Prostate gland (tissue), 2 donors: ENCODE measurements around the gene ARIH1. TPM values are rescaled to one million over a fixed set of nuclear protein-coding genes. Genes with fewer than 3 reads are reported as not detected.

Experiments used
- DNase-seq: peaks from one replicate; pipeline ENCODE4 v3.0.0-alpha.2; 2019; ENCODE audit warnings: low spot score
- H3K27ac ChIP-seq, 2 donors: fragments of 200-600 bp; sonication (generic); 2 replicates each; pipeline ENCODE4 v1.5.1; 2017 to 2019
- H3K27me3 ChIP-seq: fragments of 200-600 bp; sonication (generic); replicated peaks from 2 replicates; pipeline ENCODE4 v1.5.1; 2019; ENCODE audit not compliant: insufficient read depth
- H3K36me3 ChIP-seq, 2 donors: fragments of 200-600 bp; sonication (generic); 1 replicate in 1 of 2; 2 replicates in 1 of 2; pipeline versions ENCODE4 v1.5.1 to v1.8.1; 2017 to 2019
- H3K4me1 ChIP-seq: fragments of 200-600 bp; sonication (generic); replicated peaks from 2 replicates; pipeline ENCODE4 v1.5.1; 2019
- H3K4me3 ChIP-seq, 2 donors: fragments of 200-600 bp; sonication (generic); 2 replicates each; pipeline ENCODE4 v1.5.1; 2017 to 2019
- H3K9me3 ChIP-seq: fragments of 200-600 bp; sonication (generic); 2 replicates; pipeline ENCODE4 v1.5.1; 2017
- POLR2A ChIP-seq: fragments of 450-650 bp; IDR thresholded peaks from one replicate; pipeline ENCODE4 v1.6.1; 2016; ENCODE audit warnings: antibody characterized with exemption, mild to moderate bottlenecking
- POLR2AphosphoS5 ChIP-seq: sonication (generic); formaldehyde crosslinking; IDR thresholded peaks from one replicate; pipeline ENCODE4 v1.6.1; 2017; ENCODE audit warnings: antibody characterized with exemption
- WGBS: methylation state at CpG from one replicate; pipeline ENCODE4 v1.1.5; 2018; 5-methylcytosine and 5-hydroxymethylcytosine counted together
- intact Hi-C: fragments of 100-400 bp; cut with DNase I; formaldehyde crosslinking; loops from one replicate; pipeline ENCODE4 v1.14.2; 2022
- total RNA-seq, 2 donors: library from RNA; depleted of rRNA; stranded (reverse); fragments of >200 nt; gene quantifications; one replicate each; pipeline ENCODE4 v1.1.0, GENCODE V29; 2016
- TF ChIP-seq, protein P1 (sequence below), 4 experiments: fragments of 200-600 bp in 2 of 4; fragments of 450-650 bp in 2 of 4; sonication (generic) in 2 of 4; IDR thresholded peaks; 1 replicate in 3 of 4; 2 replicates in 1 of 4; pipeline ENCODE4 v1.5.1; 2016 to 2019; ENCODE audit warnings: antibody characterized with exemption in 4 of 4, mild to moderate bottlenecking in 2 of 4, moderate library complexity in 2 of 4

Gene ARIH1
- total RNA-seq, 2 donors from 2014 or later = 35.7 to 38.7 TPM

DNA sequence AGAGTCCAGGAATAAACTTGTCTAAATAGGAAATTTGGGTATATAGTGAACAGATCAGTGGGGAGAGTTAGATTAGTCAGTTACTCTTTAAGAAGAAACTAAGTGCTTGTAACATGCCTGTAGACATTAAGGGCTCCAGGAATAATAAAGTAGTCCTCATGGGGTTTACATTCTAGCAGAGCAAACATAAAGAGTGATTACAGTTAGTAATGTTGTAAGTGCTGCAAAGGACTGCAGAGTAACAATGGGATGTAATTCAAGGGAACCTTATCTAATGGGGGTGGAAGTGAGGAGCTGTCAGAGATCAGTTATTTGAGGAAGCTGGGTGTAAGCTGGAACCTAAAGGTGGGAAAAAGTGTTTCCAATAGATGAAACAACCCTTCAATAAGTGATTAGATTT is 67.5 kb downstream of the ARIH1 start:
- no peak for TF ChIP-seq POLR2AphosphoS5
- TF ChIP-seq, protein P1, sequence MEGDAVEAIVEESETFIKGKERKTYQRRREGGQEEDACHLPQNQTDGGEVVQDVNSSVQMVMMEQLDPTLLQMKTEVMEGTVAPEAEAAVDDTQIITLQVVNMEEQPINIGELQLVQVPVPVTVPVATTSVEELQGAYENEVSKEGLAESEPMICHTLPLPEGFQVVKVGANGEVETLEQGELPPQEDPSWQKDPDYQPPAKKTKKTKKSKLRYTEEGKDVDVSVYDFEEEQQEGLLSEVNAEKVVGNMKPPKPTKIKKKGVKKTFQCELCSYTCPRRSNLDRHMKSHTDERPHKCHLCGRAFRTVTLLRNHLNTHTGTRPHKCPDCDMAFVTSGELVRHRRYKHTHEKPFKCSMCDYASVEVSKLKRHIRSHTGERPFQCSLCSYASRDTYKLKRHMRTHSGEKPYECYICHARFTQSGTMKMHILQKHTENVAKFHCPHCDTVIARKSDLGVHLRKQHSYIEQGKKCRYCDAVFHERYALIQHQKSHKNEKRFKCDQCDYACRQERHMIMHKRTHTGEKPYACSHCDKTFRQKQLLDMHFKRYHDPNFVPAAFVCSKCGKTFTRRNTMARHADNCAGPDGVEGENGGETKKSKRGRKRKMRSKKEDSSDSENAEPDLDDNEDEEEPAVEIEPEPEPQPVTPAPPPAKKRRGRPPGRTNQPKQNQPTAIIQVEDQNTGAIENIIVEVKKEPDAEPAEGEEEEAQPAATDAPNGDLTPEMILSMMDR (IDR thresholded peaks at IDR 0.05) = no peak
- Histone ChIP-seq H3K36me3 (no peaks in the 10 kb centered on the region), H3K27ac (no peak overlapping the region)

DNA sequence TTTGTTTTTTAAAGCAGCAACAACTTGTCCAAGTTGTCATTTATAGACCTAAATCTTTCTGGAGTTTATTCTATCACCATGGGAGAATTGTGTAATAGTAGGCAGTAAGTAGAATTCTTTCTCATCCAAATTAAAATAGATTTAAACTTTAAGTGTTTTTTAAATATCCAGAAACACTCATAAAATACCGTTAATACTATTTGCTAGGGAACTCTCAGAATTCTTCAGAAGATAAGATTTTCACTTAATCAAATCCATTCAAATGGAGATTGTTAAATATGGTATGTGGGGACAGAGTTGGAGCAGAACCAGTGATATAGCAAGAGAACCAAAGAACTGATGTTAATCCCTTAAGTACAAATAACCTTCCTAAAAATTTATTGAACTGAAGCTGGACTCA is 71.0 kb downstream of the ARIH1 start:
- Histone ChIP-seq H3K27me3 (no peaks in the 10 kb centered on the region), H3K36me3 (no peaks in the 10 kb centered on the region), H3K27ac (no peak overlapping the region), H3K4me3 (no peak overlapping the region), H3K4me1 (no peaks in the 10 kb centered on the region), H3K9me3 (no peaks in the 10 kb centered on the region)
- TF ChIP-seq POLR2A (no peak), POLR2AphosphoS5 (no peak)
- TF ChIP-seq, protein P1 (IDR thresholded peaks at IDR 0.05) = no peak
- 40% methylated on average over 1 of the region's 1 CpG for WGBS
- DNase-seq = no peak
- intact Hi-C loops = no loop called here

More for the DNA sequence above, 67.5 kb downstream of the ARIH1 start:
- Histone ChIP-seq H3K4me1 (no peaks in the 10 kb centered on the region), H3K9me3 (no peaks in the 10 kb centered on the region), H3K27me3 (no peaks in the 10 kb centered on the region), H3K4me3 (no peak overlapping the region)
- no peak for DNase-seq
- intact Hi-C loops = no loop called here

DNA sequence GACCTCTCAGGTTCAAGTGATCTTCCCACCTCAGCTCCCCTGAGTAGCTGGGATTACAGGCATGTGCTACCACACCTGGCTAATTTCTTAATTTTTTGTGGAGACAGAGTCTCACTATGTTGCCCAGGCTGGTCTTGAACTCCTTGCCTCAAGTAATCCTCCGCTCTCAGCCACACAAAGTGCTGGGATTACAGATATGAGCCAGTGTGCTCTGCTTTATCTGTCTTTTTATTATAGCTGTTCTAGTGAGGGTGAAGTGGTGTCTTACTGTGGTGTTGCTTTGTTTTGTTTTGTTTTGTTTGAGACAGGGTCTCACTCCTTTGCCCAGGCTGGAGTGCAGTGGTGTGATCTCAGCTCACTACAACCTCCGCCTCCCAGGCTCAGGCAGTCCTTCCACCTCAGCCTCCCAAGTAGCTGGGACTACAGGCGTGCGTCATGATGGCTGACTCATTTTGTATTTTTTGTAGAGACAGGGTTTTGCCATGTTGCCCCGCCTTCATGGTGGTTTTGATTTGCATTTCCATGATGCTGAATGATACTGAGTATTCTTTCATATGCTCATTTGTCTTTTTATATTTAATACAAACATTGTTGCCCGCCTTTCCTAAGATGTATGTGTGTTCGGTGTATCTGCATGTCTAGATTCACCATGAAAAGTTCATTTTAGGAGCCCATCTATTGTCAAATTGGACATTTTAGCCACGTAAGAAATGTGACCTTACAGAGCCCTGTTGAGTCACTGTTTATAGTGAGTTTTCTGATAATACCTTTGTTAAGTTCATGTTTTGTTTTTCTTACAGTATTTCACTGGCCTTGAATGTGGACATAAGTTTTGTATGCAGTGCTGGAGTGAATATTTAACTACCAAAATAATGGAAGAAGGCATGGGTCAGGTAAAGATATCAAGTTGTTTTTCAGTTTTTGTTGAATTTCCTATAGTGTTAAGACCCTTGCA is 80.6 kb downstream of the ARIH1 start:
- WGBS = 91% methylated on average over 8 of the region's 8 CpGs

DNA sequence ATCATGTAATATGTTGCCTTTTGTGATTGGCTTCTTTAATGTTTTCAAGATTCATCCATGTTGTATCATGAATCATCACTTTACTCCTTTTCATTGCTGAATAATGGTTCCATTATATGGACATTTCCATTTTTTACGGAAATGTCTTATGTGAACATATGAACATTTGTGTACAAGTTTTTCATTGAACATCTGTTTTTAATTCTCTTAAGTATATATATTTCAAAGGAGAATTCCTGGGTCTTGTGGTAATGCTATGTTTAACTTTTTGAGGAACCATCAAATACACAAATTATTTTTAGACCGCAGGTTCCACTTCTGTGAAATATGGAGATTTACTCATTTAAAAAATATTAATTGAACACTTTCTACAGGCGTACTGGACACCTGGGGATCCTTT is 85.7 kb downstream of the ARIH1 start:
- Histone ChIP-seq H3K27ac (no peak overlapping the region), H3K27me3 (no peaks in the 10 kb centered on the region), H3K9me3 (no peaks in the 10 kb centered on the region), H3K4me3 (no peak overlapping the region), H3K4me1 (no peaks in the 10 kb centered on the region), H3K36me3 (no peaks in the 10 kb centered on the region)
- intact Hi-C loops = no loop called here
- TF ChIP-seq POLR2A (no peak), POLR2AphosphoS5 (no peak)
- TF ChIP-seq, protein P1 (IDR thresholded peaks at IDR 0.05) = no peak
- WGBS = 90% methylated on average over 3 of the region's 3 CpGs
- no peak for DNase-seq

More for the DNA sequence above, 80.6 kb downstream of the ARIH1 start:
- intact Hi-C loops = no loop called here
- no peak for DNase-seq
- no peak overlapping the region for H3K4me3 ChIP-seq
- H3K27me3 ChIP-seq = no peaks in the 10 kb centered on the region
- no peak overlapping the region for H3K27ac ChIP-seq
- no peaks in the 10 kb centered on the region for H3K4me1 ChIP-seq
- no peaks in the 10 kb centered on the region for H3K36me3 ChIP-seq
- TF ChIP-seq POLR2AphosphoS5 = no peak
- TF ChIP-seq, protein P1 (IDR thresholded peaks at IDR 0.05) = no peak
- no peaks in the 10 kb centered on the region for H3K9me3 ChIP-seq

DNA sequence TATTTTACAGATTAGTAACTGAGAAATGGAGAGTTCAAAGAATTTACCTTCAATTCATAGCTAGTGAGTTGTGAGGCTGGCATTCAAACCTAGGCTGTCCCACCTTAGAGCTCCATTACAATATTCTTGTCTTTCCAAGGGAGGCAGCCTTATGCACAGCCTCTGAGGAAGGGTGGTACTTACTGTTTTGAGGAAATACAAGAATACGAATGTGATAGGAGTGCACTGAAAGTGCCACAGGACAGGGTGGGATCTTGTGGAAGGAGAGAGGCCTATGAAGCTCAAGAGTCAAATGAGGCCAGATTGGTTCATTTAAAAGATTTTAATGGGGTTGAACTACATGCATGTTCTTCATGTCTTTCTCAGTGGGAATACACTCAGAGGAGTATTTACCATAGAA is 86.3 kb downstream of the ARIH1 start:
- intact Hi-C loops = no loop called here
- DNase-seq = no peak
- WGBS = 93% methylated on average over 1 of the region's 1 CpG
- Histone ChIP-seq H3K9me3 (no peaks in the 10 kb centered on the region), H3K27me3 (no peaks in the 10 kb centered on the region), H3K4me1 (no peaks in the 10 kb centered on the region), H3K27ac (no peak overlapping the region), H3K4me3 (no peak overlapping the region), H3K36me3 (no peaks in the 10 kb centered on the region)
- TF ChIP-seq, protein P1 (IDR thresholded peaks at IDR 0.05) = no peak
- TF ChIP-seq POLR2AphosphoS5 (no peak), POLR2A (no peak)
